ENCODE measurements around the gene WDR90.

GRCh38 chr16:600781-601180 lies 48.4 kb upstream of the WDR90 start:
- peak; percentile 13 to 28 (median 22); a peak in 3 of 6 replicates for TF ChIP-seq CTCF (IDR thresholded peaks at IDR 0.05 in 2 of 3, conservative IDR thresholded peaks at IDR 0.05 in 1 of 3; ENCODE audit: control insufficient read depth in 2 of 3, extremely low read depth in 1 of 3, insufficient read depth in 1 of 3, low read depth in 3 of 3, low read length in 3 of 3)
- no peak for TF ChIP-seq SPI1 (IDR thresholded peaks at IDR 0.05; ENCODE audit: borderline replicate concordance, insufficient read depth, low read depth, low read length)
